Measurements from ENCODE around the gene REEP3. TPM values are rescaled to one million over a fixed set of nuclear protein-coding genes. Genes with fewer than 3 reads are reported as not detected.

The REEP3 gene
- total RNA-seq, 2 donors from 2014 or later: 30.7 to 33.0 TPM

- Histone ChIP-seq H3K4me3 (ENCODE audit: low read length) (no peak overlapping the region), H3K9me3 (ENCODE audit: control insufficient read depth, low read length) (no peaks in the 10 kb centered on the region), H3K9ac (ENCODE audit: extremely low read depth, low read length, poor library complexity, severe bottlenecking) (no peak overlapping the region), H3K27ac (ENCODE audit: low read depth, low read length) (no peak overlapping the region), H3K36me3 (ENCODE audit: control insufficient read depth, insufficient read depth, low read length) (no peaks in the 10 kb centered on the region), H3K27me3 (ENCODE audit: control insufficient read depth, insufficient read depth, low read length, poor library complexity, severe bottlenecking) (no peaks in the 10 kb centered on the region), H3K4me1 (ENCODE audit: control insufficient read depth, insufficient read depth, low read length) (no peaks in the 10 kb centered on the region)
- Mint-ChIP-seq H3K4me3 (no peak overlapping the region), H3K9me3 (no peaks in the 10 kb centered on the region), H3K4me1 (peaks cover 7% of the 10 kb centered on the region), H3K27ac (no peak overlapping the region), H3K36me3 (ENCODE audit: low read depth) (no peaks in the 10 kb centered on the region), H3K27me3 (ENCODE audit: insufficient read depth) (no peaks in the 10 kb centered on the region)
- TF ChIP-seq CTCF (conservative IDR thresholded peaks at IDR 0.05): no peak
- DNase-seq: no peak
- WGBS, 2 experiments (ENCODE audit: insufficient coverage in 1 of 2, insufficient read length in 1 of 2): 76 to 88% methylated on average over 3 to 4 of the region's 4 CpGs
These were observed 123.4 kb downstream of the REEP3 start for GRCh38 chr10:63644418-63645142.

- WGBS, 2 experiments (ENCODE audit: insufficient coverage in 1 of 2, insufficient read length in 1 of 2): 90 to 100% methylated on average over 2 of the region's 2 CpGs
- H3K9ac ChIP-seq (ENCODE audit: extremely low read depth, low read length, poor library complexity, severe bottlenecking): no peak overlapping the region
- H3K9me3 Mint-ChIP-seq: no peaks in the 10 kb centered on the region
These were observed 124.0 kb downstream of the REEP3 start for GRCh38 chr10:63645195-63645594.

GRCh38 chr10:63646491-63646890, 125.3 kb downstream of the REEP3 start:
- H3K4me1 Mint-ChIP-seq: peaks cover 7% of the 10 kb centered on the region
- Histone ChIP-seq H3K27me3 (ENCODE audit: control insufficient read depth, insufficient read depth, low read length, poor library complexity, severe bottlenecking) (no peaks in the 10 kb centered on the region), H3K9ac (ENCODE audit: extremely low read depth, low read length, poor library complexity, severe bottlenecking) (no peak overlapping the region), H3K4me1 (ENCODE audit: control insufficient read depth, insufficient read depth, low read length) (no peaks in the 10 kb centered on the region), H3K4me3 (ENCODE audit: low read length) (no peak overlapping the region), H3K36me3 (ENCODE audit: control insufficient read depth, insufficient read depth, low read length) (no peaks in the 10 kb centered on the region), H3K27ac (ENCODE audit: low read depth, low read length) (no peak overlapping the region), H3K9me3 (ENCODE audit: control insufficient read depth, low read length) (no peaks in the 10 kb centered on the region)
- WGBS, 2 experiments (ENCODE audit: insufficient coverage in 1 of 2, insufficient read length in 1 of 2): 85 to 100% methylated on average over 1 to 2 of the region's 2 CpGs
- no peaks in the 10 kb centered on the region for H3K36me3 Mint-ChIP-seq (ENCODE audit: low read depth)
- H3K27ac Mint-ChIP-seq: no peak overlapping the region
- no peaks in the 10 kb centered on the region for H3K27me3 Mint-ChIP-seq (ENCODE audit: insufficient read depth)
- no peak overlapping the region for H3K4me3 Mint-ChIP-seq
- no peak for DNase-seq
- no peaks in the 10 kb centered on the region for H3K9me3 Mint-ChIP-seq
- no peak for TF ChIP-seq CTCF (conservative IDR thresholded peaks at IDR 0.05)

More at GRCh38 chr10:63645195-63645594, 124.0 kb downstream of the REEP3 start:
- Mint-ChIP-seq H3K27ac (no peak overlapping the region), H3K4me1 (peaks cover 7% of the 10 kb centered on the region), H3K36me3 (ENCODE audit: low read depth) (no peaks in the 10 kb centered on the region), H3K4me3 (no peak overlapping the region), H3K27me3 (ENCODE audit: insufficient read depth) (no peaks in the 10 kb centered on the region)
- no peak overlapping the region for H3K27ac ChIP-seq (ENCODE audit: low read depth, low read length)
- H3K27me3 ChIP-seq (ENCODE audit: control insufficient read depth, insufficient read depth, low read length, poor library complexity, severe bottlenecking): no peaks in the 10 kb centered on the region
- no peak overlapping the region for H3K4me3 ChIP-seq (ENCODE audit: low read length)
- H3K9me3 ChIP-seq (ENCODE audit: control insufficient read depth, low read length): no peaks in the 10 kb centered on the region
- no peaks in the 10 kb centered on the region for H3K4me1 ChIP-seq (ENCODE audit: control insufficient read depth, insufficient read depth, low read length)
- H3K36me3 ChIP-seq (ENCODE audit: control insufficient read depth, insufficient read depth, low read length): no peaks in the 10 kb centered on the region
- DNase-seq: no peak
- TF ChIP-seq CTCF (conservative IDR thresholded peaks at IDR 0.05): no peak
